Choroid plexus epithelial cell (primary cell): ENCODE measurements around the gene PTPRK.
A peak's percentile ranks its signal among the peaks of the same experiment; 100 is the strongest.
"Not testable (repeated sequence)": the region's sequence is repeated elsewhere in the genome, so short reads cannot be mapped to it uniquely, and the experiment has no call there.

Experiments used
- DNase-seq: peaks from one replicate; pipeline ENCODE4 v3.0.0-alpha.2; 2010; ENCODE audit warnings: low read depth
- H3K4me3 ChIP-seq: 2 replicates; pipeline ENCODE4 v1.5.1; 2011; ENCODE audit warnings: low read depth, mild to moderate bottlenecking, control low read depth, low read length, moderate library complexity
- TF ChIP-seq, protein P1 (sequence below): conservative IDR thresholded peaks from 2 replicates; pipeline ENCODE4 v1.5.1; 2011; ENCODE audit warnings: low read depth, mild to moderate bottlenecking, control low read depth, inconsistent platforms, low read length, moderate library complexity

The PTPRK gene

DNA sequence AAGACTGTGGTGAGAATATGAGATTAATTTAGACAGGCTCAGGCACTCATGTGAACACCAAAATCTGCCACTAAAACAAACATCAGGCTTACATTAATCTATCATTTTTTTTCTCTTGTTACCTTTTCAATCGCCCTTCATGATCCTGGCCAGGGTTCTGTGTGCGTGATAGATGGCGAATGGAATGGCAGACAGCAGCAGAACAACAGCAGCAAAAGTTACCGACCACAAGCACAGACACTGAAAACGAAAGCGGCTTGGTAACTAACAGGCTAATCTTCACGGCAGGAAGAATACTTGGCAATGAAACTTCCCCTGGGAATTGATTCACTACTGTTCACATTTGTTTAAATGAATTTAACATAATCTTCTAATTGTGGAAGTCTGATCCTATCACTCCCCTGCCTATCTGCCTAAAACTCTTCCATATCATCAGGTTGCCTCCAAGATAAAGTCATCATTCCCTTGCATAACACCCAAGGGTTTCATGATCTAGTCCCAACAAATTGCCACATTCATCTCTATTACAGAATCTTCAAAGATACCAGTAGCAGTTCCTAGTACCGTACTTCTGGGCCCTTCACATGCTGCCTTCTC lies 28.7 kb downstream of the PTPRK start:
- peak; percentile 89 for DNase-seq
- peak overlapping the region; percentile 53 for H3K4me3 ChIP-seq
- TF ChIP-seq, protein P1, sequence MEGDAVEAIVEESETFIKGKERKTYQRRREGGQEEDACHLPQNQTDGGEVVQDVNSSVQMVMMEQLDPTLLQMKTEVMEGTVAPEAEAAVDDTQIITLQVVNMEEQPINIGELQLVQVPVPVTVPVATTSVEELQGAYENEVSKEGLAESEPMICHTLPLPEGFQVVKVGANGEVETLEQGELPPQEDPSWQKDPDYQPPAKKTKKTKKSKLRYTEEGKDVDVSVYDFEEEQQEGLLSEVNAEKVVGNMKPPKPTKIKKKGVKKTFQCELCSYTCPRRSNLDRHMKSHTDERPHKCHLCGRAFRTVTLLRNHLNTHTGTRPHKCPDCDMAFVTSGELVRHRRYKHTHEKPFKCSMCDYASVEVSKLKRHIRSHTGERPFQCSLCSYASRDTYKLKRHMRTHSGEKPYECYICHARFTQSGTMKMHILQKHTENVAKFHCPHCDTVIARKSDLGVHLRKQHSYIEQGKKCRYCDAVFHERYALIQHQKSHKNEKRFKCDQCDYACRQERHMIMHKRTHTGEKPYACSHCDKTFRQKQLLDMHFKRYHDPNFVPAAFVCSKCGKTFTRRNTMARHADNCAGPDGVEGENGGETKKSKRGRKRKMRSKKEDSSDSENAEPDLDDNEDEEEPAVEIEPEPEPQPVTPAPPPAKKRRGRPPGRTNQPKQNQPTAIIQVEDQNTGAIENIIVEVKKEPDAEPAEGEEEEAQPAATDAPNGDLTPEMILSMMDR, result no peak

DNA sequence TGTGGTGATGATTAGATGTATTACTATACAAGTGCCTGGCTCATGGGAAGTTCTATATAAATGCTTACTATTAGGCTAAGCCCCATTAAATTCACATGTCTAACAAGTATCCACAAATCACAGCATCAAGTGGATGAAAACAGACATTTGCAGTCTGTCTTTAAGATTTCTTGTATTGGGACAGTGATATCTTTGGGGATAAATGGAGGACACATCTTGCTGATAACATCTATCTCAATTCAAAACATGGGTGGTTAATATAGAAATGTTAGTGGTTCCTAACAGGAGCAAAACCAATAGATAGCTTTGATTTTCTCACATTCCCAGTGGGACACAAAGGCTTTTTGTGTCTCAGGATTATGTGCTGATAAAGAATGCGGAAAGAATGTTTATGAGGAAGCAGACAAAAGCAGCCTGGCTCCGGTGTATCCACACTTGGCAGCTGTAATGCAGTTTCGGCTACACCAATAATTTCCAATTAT lies 29.3 kb downstream of the PTPRK start:
- DNase-seq, result peak; percentile 49
- TF ChIP-seq, protein P1, result no peak
- peak overlapping the region; percentile 53 for H3K4me3 ChIP-seq

DNA sequence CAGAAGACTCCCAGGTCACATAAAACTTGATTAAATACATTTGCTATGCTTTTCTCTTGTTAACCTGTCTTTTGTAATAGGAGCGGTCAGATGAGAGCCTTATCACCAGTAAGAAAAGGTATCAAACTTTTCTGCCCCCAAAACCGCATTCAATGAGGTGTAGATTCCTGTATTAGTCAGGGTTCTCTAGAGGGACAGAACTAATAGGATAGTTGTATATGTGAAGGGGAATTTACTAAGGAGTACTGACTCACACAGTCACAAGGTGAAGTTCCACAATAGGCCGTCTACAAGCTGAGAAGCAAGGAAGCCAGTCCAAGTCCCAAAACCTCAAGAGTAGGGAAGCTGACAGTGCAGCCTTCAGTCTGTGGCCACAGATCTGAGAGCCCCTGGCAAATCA lies 32.7 kb downstream of the PTPRK start:
- peak; percentile 87 for DNase-seq
- TF ChIP-seq, protein P1, result no peak
- no peak overlapping the region for H3K4me3 ChIP-seq

DNA sequence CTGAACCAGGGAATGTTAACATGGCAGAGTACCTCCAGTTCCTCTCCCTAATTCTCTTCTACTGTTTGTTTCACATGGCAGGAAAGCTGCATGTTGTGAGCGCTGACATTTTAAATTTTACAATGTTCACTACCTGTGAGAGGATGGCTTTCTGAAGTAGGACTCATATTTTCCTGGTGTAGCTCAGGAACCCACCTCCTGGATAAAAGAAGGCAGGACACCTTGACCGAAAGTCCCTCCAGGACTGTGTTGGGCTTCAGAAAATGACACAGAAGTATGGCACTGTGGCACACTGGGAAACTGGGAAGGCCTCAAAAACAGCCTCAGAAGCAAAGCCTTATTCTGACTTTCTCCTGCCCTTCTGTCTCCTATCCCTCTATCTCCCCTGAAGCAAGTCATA lies 33.3 kb downstream of the PTPRK start:
- no peak overlapping the region for H3K4me3 ChIP-seq
- DNase-seq, result peak; percentile 30
- TF ChIP-seq, protein P1, result peak; percentile 66

- DNase-seq, H3K4me3 ChIP-seq: not testable (repeated sequence)
These were observed 33.8 kb downstream of the PTPRK start for GRCh38 chr6:128486580-128486979.

DNA sequence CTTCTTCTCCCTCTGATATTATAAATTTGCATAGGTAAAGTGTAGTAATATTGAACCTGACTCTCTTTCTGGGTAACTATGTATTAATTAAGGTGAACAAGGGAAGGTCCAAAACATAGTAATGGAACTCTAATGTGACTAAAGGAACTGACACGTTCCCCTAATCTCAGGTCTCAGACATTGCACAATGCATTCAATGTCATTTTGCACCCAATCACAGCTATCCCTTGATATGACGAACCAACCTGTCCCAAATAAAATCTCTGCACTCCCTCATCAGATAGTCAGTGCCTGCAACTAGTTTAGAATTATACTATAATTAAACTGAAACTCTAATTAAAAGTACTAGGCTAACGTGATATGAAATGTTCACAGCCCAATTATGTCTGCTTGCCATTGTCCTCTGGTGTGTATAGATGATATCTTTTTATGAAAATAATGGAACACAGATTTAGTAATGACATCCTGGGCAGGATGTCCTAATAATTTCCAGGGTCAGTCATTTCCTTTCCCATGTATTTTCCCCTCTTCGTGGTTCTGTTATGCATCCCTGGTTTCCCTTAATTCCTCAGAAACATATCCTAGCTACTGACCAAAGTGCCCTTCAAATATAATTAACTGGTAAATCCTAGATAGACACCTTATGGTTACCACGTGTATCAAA lies 36.8 kb downstream of the PTPRK start:
- TF ChIP-seq, protein P1, result no peak
- DNase-seq, result no peak
- H3K4me3 ChIP-seq, result no peak overlapping the region

- H3K4me3 ChIP-seq, result no peak overlapping the region
- no peak for DNase-seq
- TF ChIP-seq, protein P1, result no peak
These were observed 37.8 kb downstream of the PTPRK start for GRCh38 chr6:128482642-128483041.
